GM19193 (cell line): ENCODE results near the gene LAPTM5.

Experiments
- POLR2A ChIP-seq: IDR thresholded peaks from 4 replicates; pipeline ENCODE4 v1.6.1; 2011; ENCODE audit not compliant: insufficient read depth, insufficient read length; ENCODE audit errors: extremely low read depth

The LAPTM5 gene

DNA sequence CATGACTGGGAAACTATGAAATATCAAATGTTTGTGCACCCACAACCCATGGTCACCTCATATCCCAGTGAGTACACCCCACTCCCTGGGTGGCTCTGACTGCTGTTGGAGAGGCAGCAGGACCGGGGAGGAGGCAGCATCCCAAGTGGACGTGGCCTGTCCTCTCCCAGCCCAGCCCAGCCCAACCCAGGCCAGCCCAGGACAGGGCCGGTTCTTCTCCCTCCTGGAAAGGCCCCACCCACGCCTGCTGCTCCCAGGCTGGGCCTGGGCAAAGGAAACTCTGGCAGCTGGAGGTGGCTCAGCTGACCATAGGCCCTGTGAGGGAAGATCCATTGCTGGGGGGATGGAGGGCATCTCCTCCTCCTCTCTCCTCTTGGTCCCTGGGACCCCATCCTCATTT, 53.3 kb downstream of the LAPTM5 start:
- no peak for TF ChIP-seq POLR2A

DNA sequence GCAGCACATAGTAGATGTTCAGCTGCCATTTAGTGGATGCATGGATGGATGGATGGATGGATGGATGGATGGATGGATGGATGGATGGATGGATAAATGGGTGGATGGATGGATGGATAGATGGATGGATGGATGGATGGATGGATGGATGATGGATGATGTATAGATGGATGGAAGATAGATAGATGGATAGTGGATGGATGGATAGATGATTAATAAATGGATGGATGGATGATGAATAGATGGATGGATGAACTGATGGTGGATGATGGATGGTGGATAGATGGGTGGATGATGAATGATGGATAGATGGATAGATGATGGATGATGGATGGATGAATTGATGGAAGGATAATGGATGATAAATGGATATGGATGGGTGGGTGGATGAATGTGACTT, 54.8 kb downstream of the LAPTM5 start:
- no peak for TF ChIP-seq POLR2A

- TF ChIP-seq POLR2A, result no peak
Observed at GRCh38 chr1:30701258-30701633, 56.3 kb downstream of the LAPTM5 start.

DNA sequence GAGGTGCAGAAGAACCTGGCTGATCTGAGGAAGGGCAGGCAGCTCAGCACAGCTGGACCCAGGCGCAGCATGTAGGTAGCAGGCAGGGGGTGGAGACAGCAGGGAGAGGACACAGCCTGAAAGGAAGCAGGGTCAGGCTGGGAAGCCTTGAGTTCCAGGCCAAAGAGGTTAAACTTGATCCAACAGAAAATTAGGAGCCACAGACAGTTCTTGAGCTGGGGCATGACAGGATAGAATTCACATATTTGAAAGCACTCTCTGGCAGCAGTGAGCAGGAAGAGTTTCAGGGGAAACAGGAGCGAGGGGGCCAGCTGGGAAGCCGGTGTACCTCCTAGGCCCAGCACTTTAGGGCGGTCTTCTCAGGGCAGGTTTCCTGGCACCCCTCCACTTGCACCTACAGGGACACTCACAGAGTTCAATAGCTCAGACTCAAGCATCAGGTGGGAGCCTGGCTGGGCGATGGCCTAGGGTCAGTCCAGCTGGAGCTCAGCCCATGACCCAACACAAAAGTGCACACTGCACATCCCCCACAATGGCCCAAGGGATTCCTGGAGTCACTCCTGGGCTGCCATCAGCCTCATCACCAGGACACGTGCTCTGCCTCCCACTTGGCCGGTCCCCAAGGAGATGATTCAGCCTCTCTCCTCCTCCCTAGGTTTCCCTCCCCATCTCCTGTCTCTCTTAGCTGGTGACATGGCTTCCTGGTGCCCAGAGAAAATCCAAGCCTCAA, 56.9 kb downstream of the LAPTM5 start:
- no peak for TF ChIP-seq POLR2A

- TF ChIP-seq POLR2A, result no peak
Observed at GRCh38 chr1:30699762-30700161, 57.8 kb downstream of the LAPTM5 start.

DNA sequence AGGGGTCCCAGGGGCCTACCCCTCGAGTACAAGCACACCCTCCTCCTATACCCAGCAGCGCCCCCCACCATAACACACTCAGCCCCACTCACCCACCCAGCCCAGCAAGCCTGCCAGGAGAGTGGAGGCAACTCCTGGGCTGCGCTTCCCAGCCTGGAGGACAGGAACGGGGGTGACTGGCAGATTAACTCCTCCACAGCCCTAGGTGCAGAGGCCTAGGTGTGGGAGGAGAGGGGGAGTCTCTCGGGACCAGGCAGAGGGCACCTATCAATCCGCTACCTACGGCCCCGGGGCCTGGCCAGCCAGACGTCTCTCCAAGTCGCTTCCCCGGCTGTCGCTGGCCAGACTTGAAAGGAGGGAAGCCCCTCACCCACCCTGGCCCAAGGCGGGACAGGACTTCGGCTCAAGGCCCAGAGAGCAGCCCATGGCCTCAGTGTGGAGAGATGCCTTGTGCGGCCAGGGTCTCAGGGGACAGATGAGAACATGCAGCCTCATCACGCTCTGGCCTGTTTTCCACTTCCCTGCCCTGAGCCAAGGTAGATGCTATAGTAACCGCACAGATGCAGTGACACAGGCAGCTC, 59.1 kb downstream of the LAPTM5 start:
- no peak for TF ChIP-seq POLR2A

DNA sequence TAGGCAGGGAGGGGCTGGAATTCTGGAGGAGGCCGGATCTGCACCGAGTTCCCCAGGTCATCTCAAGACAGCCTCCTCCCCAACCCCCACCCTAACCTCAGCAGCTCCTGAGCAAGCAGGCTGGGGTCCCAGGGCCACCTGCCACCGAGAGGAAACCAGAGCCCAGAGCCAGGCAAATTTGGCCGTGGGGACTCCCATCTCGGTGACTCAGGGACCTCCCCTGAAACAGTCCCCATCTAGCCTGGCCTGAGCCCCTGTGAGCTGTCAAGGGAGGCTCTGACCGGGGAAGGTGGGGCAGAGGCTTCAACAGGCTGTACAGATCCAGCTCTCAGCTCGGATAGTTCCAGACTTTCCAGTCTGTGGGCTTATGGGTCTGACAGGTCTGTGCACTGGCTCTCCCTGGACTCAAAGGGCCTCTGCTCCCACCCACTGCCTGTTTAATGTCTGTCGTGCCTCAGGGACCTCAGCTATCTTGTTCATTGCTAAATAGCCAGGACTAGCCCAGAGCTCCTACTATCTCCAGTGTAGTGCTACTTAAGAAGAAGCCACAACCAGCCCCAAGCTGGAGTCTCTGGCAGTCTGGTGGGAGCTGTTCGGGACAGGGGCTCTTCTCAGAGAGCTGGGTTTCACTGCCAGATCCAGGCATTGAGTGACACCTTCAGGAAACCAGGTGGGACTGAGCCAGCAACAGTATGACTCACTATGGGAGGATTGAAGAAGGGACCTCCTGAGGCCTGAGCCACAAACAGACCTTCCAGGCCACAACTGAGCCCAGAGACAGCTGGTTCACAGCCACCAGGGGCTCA, 59.8 kb downstream of the LAPTM5 start:
- no peak for TF ChIP-seq POLR2A

- TF ChIP-seq POLR2A, result no peak
Observed at GRCh38 chr1:30696831-30697230, 60.7 kb downstream of the LAPTM5 start.

DNA sequence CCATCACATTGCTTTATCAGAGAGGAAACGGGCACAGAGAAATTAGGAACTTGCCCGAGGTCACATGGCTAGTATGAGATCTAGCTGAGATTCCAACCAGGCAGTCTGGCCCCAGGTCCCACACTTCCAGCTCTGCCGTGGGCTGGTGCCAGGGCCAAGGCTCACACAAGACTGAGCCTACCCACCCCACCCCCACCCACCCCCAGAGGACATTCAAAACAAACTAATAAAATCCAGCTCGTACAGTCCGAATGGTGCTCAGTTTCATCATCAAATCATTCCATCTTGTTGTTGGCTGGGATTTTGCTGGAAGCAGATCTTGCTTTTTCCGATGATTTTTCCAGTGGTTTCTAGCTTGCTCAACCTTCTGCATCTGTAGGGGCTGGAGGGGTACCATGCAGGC, 62.1 kb downstream of the LAPTM5 start:
- no peak for TF ChIP-seq POLR2A

DNA sequence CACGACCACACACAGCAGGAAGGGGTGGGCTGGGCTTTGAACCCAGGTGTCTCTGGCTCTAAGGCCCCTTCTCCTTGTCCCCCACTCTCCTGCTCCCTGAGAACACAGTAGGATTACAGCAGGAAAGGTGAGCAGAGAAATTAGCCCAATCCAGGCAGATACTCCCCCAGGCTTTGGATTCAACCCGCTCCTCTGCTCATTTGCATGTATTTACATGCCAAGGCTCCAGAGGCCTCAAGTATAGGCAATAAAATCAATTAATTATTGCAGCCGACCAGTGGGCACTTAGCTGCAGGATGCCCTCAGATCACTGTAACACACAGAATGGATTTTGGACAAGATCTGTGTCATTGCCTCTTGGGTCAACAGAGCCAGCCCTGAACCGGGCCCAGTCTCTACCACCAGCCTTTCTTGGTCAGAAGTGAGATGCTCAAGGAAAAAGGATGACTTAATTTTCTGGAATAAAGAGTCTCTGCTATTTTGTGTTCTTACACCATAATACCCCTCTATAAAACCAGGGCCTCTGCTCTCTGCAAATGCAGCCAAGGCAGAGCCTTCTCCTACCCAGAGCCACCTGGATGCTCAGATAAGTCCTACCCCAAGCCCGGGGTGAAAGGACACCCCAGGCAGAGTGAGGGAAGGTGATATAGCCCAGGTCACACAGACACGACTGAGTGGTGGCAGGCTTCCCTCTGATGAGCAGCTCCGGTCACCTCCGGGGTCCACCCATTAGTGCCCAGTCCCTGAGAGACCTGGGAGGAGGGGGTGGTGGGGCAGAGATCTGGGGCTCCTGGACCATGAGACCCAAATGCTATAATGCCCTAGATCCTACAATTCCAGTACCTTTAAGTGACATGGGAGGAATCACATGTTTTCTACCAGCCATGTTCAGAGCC, 63.0 kb downstream of the LAPTM5 start:
- TF ChIP-seq POLR2A, result no peak

DNA sequence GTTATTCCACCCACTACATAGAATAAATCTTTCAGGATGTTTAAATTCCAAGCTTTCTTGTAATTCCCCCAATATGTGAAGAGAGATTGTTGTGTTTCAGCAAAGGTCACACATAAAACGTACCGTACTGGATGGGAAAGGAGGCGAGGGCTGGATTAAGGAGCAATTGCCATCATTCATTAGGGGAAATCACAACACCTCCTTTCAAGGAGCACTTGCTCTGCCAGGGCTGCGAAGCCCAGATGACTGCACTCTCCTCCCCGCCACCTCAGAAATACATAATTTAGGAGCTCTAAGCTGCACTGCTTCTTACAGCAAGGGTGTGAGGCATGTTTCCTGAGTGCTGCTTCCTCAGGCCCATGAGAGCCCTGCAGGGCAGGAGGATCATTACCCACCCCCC, 63.8 kb downstream of the LAPTM5 start:
- no peak for TF ChIP-seq POLR2A

DNA sequence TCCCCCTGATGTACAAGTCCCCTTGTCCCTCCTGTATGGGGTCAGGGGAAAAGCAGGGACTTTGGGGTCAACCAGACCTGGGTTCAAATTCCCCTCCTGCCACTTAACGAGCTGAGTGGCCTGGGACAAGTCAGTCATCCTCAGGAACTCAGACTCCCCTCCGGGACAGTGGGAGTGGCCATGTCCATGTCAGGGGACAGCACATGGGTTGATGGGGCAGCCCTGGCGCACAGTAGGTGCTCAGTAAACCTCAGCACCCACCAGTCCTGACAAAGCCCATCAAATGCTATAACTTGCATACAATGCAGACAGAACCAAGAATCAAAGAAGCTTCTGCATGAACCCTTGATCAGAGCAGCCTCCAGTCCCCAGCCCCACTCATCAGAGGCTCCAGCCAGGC, 64.2 kb downstream of the LAPTM5 start:
- TF ChIP-seq POLR2A, result no peak

- no peak for TF ChIP-seq POLR2A
Observed at GRCh38 chr1:30692948-30693301, 64.6 kb downstream of the LAPTM5 start.

- TF ChIP-seq POLR2A, result no peak
Observed at GRCh38 chr1:30692201-30692947, 65.2 kb downstream of the LAPTM5 start.

DNA sequence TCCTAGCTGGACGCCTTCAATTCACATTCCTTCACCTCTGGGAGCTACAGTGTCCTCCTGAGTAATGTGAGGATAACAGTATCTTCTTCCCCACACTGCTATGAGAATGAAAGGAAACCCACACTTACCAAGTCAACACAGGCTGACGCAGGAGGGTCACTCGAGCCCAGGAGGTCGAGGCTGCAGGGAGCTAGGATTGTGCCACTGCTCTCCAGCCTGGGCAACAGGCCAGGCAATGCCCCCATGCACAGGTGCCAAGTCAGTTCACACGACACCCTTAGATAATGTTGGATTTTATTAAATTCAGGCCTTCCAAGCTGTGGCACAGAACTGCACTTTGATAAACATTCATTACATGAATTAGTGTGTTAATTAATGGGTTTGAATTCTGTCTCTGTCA, 66.1 kb downstream of the LAPTM5 start:
- no peak for TF ChIP-seq POLR2A
